Endothelial cell of umbilical vein (primary cell): ENCODE data around the gene ZNRF3. TPM values are rescaled to one million over a fixed set of nuclear protein-coding genes. Genes with fewer than 3 reads are reported as not detected.

Experiments
- BruUV-seq: library from RNA; stranded (reverse); fragments of 400-500 nt; replicated peaks from 2 replicates; lab custom pipeline; 2021; lab: Mats Ljungman, UMichigan
- CTCF ChIA-PET: fragments of 300-600, 350-600 bp; sonication (Branson Sonifier 250); formaldehyde crosslinking; loops from one replicate; lab custom pipeline; 2021; ENCODE audit warnings: antibody characterized with exemption, inconsistent platforms; lab: Charles Lee
- POLR2A ChIA-PET: fragments of 300-600, 350-600 bp; sonication (Branson Sonifier 250); formaldehyde crosslinking; loops from one replicate; lab custom pipeline; 2021; ENCODE audit warnings: antibody characterized with exemption, inconsistent platforms; lab: Charles Lee
- DNase-seq: peaks from one replicate; pipeline ENCODE4 v3.0.0-alpha.2; 2011; ENCODE audit warnings: low read depth, low spot score
- FAIRE-seq: peaks from 2 replicates; lab custom pipeline; 2011; peaks lifted over from hg19 to GRCh38; lab: Jason Lieb, UNC
- H2AFZ ChIP-seq: 2 replicates; pipeline ENCODE4 v1.6.0; 2012; ENCODE audit warnings: low read depth, low read length, control low read depth, inconsistent platforms
- H3K27ac ChIP-seq: 2 replicates; pipeline ENCODE4 v1.5.1; 2011; ENCODE audit warnings: low read depth, mild to moderate bottlenecking, control low read depth, low read length, moderate library complexity; ENCODE audit not compliant: insufficient read depth
- H3K27me3 ChIP-seq, 2 experiments: 2 replicates each; pipeline versions ENCODE4 v1.6.0 to v1.6.1; 2011; ENCODE audit warnings: low read length in 2 of 2, mixed read lengths in 1 of 2; ENCODE audit not compliant: control insufficient read depth in 2 of 2, insufficient read depth in 2 of 2
- H3K36me3 ChIP-seq, 2 experiments: 2 replicates in 1 of 2; 3 replicates in 1 of 2; pipeline ENCODE4 v1.5.1; 2011; ENCODE audit warnings: low read length in 2 of 2, mild to moderate bottlenecking in 1 of 2, moderate library complexity in 1 of 2; ENCODE audit not compliant: control insufficient read depth in 2 of 2, insufficient read depth in 2 of 2; ENCODE audit errors: extremely low read depth in 1 of 2
- H3K4me1 ChIP-seq: 3 replicates; pipeline ENCODE4 v1.5.1; 2011; ENCODE audit warnings: mild to moderate bottlenecking, low read length; ENCODE audit not compliant: control insufficient read depth, insufficient read depth; ENCODE audit errors: extremely low read depth
- H3K4me2 ChIP-seq: 2 replicates; pipeline ENCODE4 v1.6.1; 2011; ENCODE audit warnings: low read length, control low read depth, mixed read lengths; ENCODE audit not compliant: insufficient read depth
- H3K4me3 ChIP-seq, 3 experiments: fragments of 200-600 bp in 1 of 3; sonication (generic), shearing (Covaris generic) in 1 of 3; replicated peaks in 1 of 3; 2 replicates each; pipeline ENCODE4 v1.5.1; 2011 to 2016; ENCODE audit warnings: control low read depth in 3 of 3, low read length in 3 of 3, mild to moderate bottlenecking in 2 of 3, inconsistent platforms in 1 of 3, low read depth in 1 of 3, moderate library complexity in 1 of 3; ENCODE audit not compliant: insufficient read depth in 1 of 3
- H3K79me2 ChIP-seq: 2 replicates; pipeline ENCODE4 v1.6.0; 2012; ENCODE audit warnings: low read length, inconsistent platforms; ENCODE audit not compliant: control insufficient read depth, insufficient read depth
- H3K9ac ChIP-seq: replicated peaks from 2 replicates; pipeline ENCODE3; 2011; ENCODE audit warnings: low read length, control low read depth; ENCODE audit not compliant: insufficient read depth; ENCODE audit errors: extremely low read depth
- H3K9me1 ChIP-seq: replicated peaks from 3 replicates; pipeline ENCODE4 v1.6.0; 2011; ENCODE audit warnings: mild to moderate bottlenecking, low read length; ENCODE audit not compliant: control insufficient read depth, insufficient read depth; ENCODE audit errors: extremely low read depth
- H3K9me3 ChIP-seq: replicated peaks from 2 replicates; pipeline ENCODE4 v1.5.1; 2012; ENCODE audit warnings: low read length, inconsistent platforms; ENCODE audit not compliant: control insufficient read depth, insufficient read depth
- H4K20me1 ChIP-seq: replicated peaks from 2 replicates; pipeline ENCODE3; 2011; ENCODE audit warnings: mild to moderate bottlenecking, low read length; ENCODE audit not compliant: control insufficient read depth, insufficient read depth; ENCODE audit errors: extremely low read depth
- EZH2 ChIP-seq: IDR thresholded peaks from 2 replicates; pipeline ENCODE4 v1.6.1; 2012; ENCODE audit warnings: borderline replicate concordance, low read depth, mild to moderate bottlenecking, moderate library complexity, low read length, inconsistent platforms; ENCODE audit not compliant: severe bottlenecking
- FOS ChIP-seq: IDR thresholded peaks from 2 replicates; pipeline ENCODE4 v1.6.1; 2011; ENCODE audit warnings: mild to moderate bottlenecking, low read length, moderate library complexity, borderline replicate concordance; ENCODE audit not compliant: insufficient read depth
- GATA2 ChIP-seq: IDR thresholded peaks from 2 replicates; pipeline ENCODE4 v1.7.0; 2011; ENCODE audit warnings: low read depth, mild to moderate bottlenecking, moderate library complexity, mixed read lengths, low read length; ENCODE audit not compliant: insufficient read length, insufficient read depth
- JUN ChIP-seq: IDR thresholded peaks from 2 replicates; pipeline ENCODE4 v1.6.1; 2011; ENCODE audit warnings: borderline replicate concordance, low read depth; ENCODE audit not compliant: insufficient read length, insufficient read depth
- MYC ChIP-seq: IDR thresholded peaks from one replicate; pipeline ENCODE4 v1.6.1; 2011; ENCODE audit warnings: mild to moderate bottlenecking, low read depth, low read length
- POLR2A ChIP-seq: IDR thresholded peaks from 2 replicates; pipeline ENCODE4 v1.6.1; 2012; ENCODE audit warnings: low read depth, mild to moderate bottlenecking, control low read depth, low read length
- POLR2AphosphoS5 ChIP-seq: IDR thresholded peaks from 2 replicates; pipeline ENCODE4 v1.6.1; 2012; ENCODE audit warnings: low read depth, mild to moderate bottlenecking, control low read depth, low read length, moderate library complexity; ENCODE audit not compliant: insufficient read depth
- dilution Hi-C: fragments of 300-500 bp; cut with MboI; formaldehyde crosslinking; loops from one replicate; pipeline ENCODE4 v1.15.0; 2019; ENCODE audit warnings: low sequenced_read_pairs; ENCODE audit not compliant: extremely low pct_ligation_motif_present
- intact Hi-C: fragments of 100-400 bp; cut with micrococcal nuclease; formaldehyde crosslinking; loops from one replicate; pipeline ENCODE4 v1.10.0; 2022
- polyA plus RNA-seq, 4 experiments: library from polyadenylated mRNA; depleted of rRNA in 3 of 4; stranded (reverse) in 3 of 4; unstranded in 1 of 4; fragments of >200 nt; gene quantifications; 2 replicates each; pipeline versions ENCODE4 v1.2.1 to v1.2.3, GENCODE V29; 2011 to 2012; ENCODE audit warnings: missing spikeins in 1 of 4
- total RNA-seq: library from RNA; stranded (reverse); gene quantifications from 2 replicates; pipeline ENCODE4 v1.2.3, GENCODE V29; 2021
- TF ChIP-seq, protein P1 (sequence below), 2 donors: IDR thresholded peaks; 1 replicate in 1 of 2; 2 replicates in 1 of 2; pipeline ENCODE4 v1.5.1; 2011; ENCODE audit warnings: low read length in 2 of 2, mild to moderate bottlenecking in 2 of 2, moderate library complexity in 2 of 2, control low read depth in 1 of 2, inconsistent platforms in 1 of 2, low read depth in 1 of 2; ENCODE audit not compliant: insufficient read depth in 1 of 2; ENCODE audit errors: extremely low read depth in 1 of 2
- TF ChIP-seq, protein P2 (sequence below): IDR thresholded peaks from 2 replicates; pipeline ENCODE4 v1.6.1; 2011; ENCODE audit not compliant: insufficient read depth, insufficient read length

Gene ZNRF3
- total and polyA plus RNA-seq, 2 donors (not counting 3 experiments of a cell fraction or from before 2014, with no cell fraction given), result 2.7 to 5.2 TPM

DNA sequence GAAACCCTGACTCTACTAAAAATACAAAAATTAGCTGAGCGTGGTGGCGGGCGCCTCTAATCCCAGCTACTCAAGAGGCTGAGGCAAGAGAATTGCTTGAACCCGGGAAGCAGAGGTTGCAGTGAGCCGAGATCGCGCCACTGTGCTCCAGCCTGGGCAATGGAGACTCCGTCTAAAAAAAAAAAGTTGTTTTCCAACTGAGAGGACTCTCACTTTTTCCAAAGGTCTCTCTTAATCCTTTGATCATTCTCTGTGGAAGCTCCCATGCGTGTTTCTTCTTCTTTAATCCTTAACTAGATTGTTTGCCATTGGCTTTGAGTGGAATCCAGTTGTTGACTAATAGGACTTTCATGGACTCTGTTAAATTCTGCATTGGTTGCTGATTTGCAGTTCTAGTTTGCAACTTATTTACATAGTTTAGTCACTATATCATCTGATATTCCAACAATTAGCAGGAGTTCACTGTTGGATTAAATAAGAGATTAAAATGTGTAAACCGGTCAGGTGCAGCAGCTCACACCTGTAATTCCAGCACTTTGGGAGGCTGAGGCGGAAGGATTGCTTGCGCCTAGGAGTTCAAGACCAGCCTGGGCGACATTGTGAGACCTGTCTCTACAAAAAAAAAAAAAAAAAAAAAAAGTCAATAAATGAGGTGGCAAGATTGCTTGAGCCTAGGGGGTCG lies 98.6 kb downstream of the ZNRF3 start:
- H3K9ac ChIP-seq, result no peak overlapping the region
- intact Hi-C loops (no loop called here), dilution Hi-C loops (no loop called here)
- FAIRE-seq (no peak), DNase-seq (no peak)
- BruUV-seq, result no TSS peak
- H3K27me3 ChIP-seq, result no peaks in the 10 kb centered on the region
- H3K4me1 ChIP-seq, result peaks cover 14% of the 10 kb centered on the region
- no peaks in the 10 kb centered on the region for H3K36me3 ChIP-seq
- TF ChIP-seq, protein P1, sequence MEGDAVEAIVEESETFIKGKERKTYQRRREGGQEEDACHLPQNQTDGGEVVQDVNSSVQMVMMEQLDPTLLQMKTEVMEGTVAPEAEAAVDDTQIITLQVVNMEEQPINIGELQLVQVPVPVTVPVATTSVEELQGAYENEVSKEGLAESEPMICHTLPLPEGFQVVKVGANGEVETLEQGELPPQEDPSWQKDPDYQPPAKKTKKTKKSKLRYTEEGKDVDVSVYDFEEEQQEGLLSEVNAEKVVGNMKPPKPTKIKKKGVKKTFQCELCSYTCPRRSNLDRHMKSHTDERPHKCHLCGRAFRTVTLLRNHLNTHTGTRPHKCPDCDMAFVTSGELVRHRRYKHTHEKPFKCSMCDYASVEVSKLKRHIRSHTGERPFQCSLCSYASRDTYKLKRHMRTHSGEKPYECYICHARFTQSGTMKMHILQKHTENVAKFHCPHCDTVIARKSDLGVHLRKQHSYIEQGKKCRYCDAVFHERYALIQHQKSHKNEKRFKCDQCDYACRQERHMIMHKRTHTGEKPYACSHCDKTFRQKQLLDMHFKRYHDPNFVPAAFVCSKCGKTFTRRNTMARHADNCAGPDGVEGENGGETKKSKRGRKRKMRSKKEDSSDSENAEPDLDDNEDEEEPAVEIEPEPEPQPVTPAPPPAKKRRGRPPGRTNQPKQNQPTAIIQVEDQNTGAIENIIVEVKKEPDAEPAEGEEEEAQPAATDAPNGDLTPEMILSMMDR (IDR thresholded peaks at IDR 0.05; ENCODE audit: extremely low read depth in 1 of 2, insufficient read depth in 1 of 2, low read depth in 1 of 2, low read length in 2 of 2), result no peak
- no peak for TF ChIP-seq JUN
- H3K27ac ChIP-seq, result no peak overlapping the region
- POLR2A ChIA-PET, result no interaction called here
- H3K4me3 ChIP-seq, result no peak overlapping the region
- no peaks in the 10 kb centered on the region for H3K79me2 ChIP-seq
- H3K9me1 ChIP-seq, result no peaks in the 10 kb centered on the region
- H3K4me2 ChIP-seq, result no peak overlapping the region
- H2AFZ ChIP-seq, result no peak overlapping the region
- CTCF ChIA-PET, result interaction anchor here (1.1 to 1.4 kb wide), 2 partner anchors 10 to 59 kb away, joined by 3 read pairs; no protein-coding TSS in a partner anchor
- no peaks in the 10 kb centered on the region for H4K20me1 ChIP-seq
- no peaks in the 10 kb centered on the region for H3K9me3 ChIP-seq

DNA sequence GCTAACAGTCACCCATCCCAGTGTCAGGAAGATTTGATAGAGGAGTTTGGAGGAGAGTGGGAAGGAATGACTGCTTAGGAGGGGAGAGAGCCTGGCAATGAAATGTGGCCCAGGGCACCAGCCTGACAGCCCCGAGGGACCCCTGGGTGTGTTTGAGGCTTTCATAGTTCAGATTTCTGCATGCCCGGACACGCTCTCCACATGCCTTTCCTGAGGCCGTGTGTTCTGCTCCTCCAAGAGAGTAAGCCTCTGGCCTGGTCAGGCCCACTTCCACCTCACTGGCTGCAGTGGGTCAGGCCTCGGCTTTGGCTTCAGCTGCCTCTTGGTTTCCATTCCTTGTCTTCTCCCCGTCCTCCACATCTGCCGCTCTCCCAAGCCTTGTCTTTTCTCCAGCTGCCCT lies 99.8 kb downstream of the ZNRF3 start:
- Histone ChIP-seq H3K4me3 (no peak overlapping the region), H3K36me3 (no peaks in the 10 kb centered on the region), H2AFZ (no peak overlapping the region), H4K20me1 (no peaks in the 10 kb centered on the region), H3K4me2 (no peak overlapping the region), H3K9me3 (no peaks in the 10 kb centered on the region), H3K4me1 (peaks cover 2% of the 10 kb centered on the region), H3K79me2 (no peaks in the 10 kb centered on the region), H3K9me1 (no peaks in the 10 kb centered on the region), H3K27ac (no peak overlapping the region), H3K27me3 (no peaks in the 10 kb centered on the region), H3K9ac (no peak overlapping the region)
- dilution Hi-C loops, result no loop called here
- intact Hi-C loops, result no loop called here
- no peak for DNase-seq
- no peak for FAIRE-seq
- BruUV-seq, result no TSS peak
- POLR2A ChIA-PET, result no interaction called here
- TF ChIP-seq POLR2AphosphoS5 (no peak), POLR2A (no peak), JUN (no peak), FOS (no peak), MYC (no peak), EZH2 (no peak), GATA2 (no peak)
- TF ChIP-seq, protein P2, sequence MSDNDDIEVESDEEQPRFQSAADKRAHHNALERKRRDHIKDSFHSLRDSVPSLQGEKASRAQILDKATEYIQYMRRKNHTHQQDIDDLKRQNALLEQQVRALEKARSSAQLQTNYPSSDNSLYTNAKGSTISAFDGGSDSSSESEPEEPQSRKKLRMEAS, result no peak
- TF ChIP-seq, protein P1 (IDR thresholded peaks at IDR 0.05; ENCODE audit: extremely low read depth in 1 of 2, insufficient read depth in 1 of 2, low read depth in 1 of 2, low read length in 2 of 2), result no peak
- CTCF ChIA-PET, result interaction anchor here (1.2 kb wide), 1 partner anchor 57 kb away, joined by 4 read pairs; no protein-coding TSS in a partner anchor
